ENCODE results near the gene GUCA2A.

DNA sequence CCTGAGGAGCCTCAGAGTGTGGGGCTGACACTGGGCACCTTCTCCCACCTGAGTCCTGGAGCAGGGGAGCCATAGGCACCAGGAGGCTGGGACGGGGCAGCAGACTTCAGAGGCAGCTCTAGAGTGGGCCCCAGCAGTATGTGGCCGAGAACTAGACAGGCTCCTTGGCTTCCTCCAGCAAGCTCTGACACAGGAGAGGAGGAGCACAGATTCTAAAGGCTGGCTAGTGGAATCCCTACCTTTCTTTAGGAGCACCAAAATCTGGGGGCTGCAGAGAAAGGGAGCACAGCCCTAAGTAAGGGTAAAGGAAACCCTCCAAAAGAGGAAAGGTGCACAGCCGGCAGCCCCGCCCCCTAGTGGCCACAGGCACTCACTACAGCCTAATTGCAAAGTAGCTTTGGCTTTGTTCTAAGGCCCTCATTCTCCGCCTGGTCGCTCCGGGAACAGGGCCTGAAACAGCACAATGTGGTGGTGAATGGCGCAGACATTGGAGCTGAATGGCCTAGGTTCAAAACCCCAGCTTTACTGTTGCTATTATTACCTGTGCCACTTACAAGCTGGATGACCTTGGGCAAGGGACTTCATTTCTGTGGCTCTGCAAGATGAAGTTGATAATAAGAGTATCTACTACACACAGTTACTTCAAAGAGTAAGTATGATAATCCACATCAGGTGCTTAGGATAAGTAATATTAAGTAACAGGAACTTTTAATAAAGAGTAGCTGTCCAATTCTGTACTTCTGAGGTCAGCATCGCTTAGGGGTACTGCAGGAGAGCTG is 8.8 kb upstream of the GUCA2A start:
- TF ChIP-seq ARNT (IDR thresholded peaks at IDR 0.05) (no peak), ELF4 (IDR thresholded peaks at IDR 0.05) (no peak), FOXK2 (IDR thresholded peaks at IDR 0.05) (no peak), TARDBP (IDR thresholded peaks at IDR 0.05) (no peak), HDGF (IDR thresholded peaks at IDR 0.05; ENCODE audit: borderline replicate concordance) (no peak)
